Measurements from ENCODE around the gene IL9.

DNA sequence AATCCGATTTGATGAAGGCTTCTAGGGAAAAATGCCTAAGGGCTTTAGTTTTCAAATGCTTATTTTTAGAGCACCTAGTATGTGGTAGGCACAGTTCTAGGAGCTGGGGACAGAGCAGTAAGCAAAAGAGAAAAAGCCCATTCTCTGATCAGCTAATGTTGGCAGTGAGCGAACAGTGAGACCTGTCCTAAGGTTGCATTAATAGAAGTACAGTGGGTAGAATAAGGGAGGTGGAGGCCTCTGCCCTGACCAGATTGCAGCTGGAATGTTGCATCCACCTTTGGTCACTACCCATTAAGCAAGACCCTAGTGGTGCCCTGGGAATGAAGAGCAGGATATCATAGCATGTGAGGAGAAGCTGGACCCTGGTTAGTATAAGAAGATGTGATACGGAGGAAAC, 20.1 kb downstream of the IL9 start:
- no peak for TF ChIP-seq CHD1 (IDR thresholded peaks at IDR 0.05; ENCODE audit: low read depth, low read length)
- no peak for TF ChIP-seq CTCF (conservative IDR thresholded peaks at IDR 0.05; ENCODE audit: low read depth, low read length)
- no peak for TF ChIP-seq NFE2L2 (IDR thresholded peaks at IDR 0.05; ENCODE audit: low read depth, low read length)
- no peak for TF ChIP-seq USF2 (IDR thresholded peaks at IDR 0.05; ENCODE audit: low read depth, low read length)
- no peak for TF ChIP-seq POLR2A (IDR thresholded peaks at IDR 0.05; ENCODE audit: low read depth, low read length)
- TF ChIP-seq RAD21 (IDR thresholded peaks at IDR 0.05; ENCODE audit: low read length), result no peak
- TF ChIP-seq SMC3 (IDR thresholded peaks at IDR 0.05; ENCODE audit: low read depth, low read length), result no peak
- TF ChIP-seq BHLHE40 (IDR thresholded peaks at IDR 0.05; ENCODE audit: low read depth, low read length), result no peak
- no peak for TF ChIP-seq RFX5 (IDR thresholded peaks at IDR 0.05; ENCODE audit: low read depth, low read length)
- no peak for TF ChIP-seq FOS (IDR thresholded peaks at IDR 0.05; ENCODE audit: low read depth, low read length)
- TF ChIP-seq MXI1 (IDR thresholded peaks at IDR 0.05; ENCODE audit: borderline replicate concordance, low read depth, low read length), result no peak
- no peak for TF ChIP-seq ELK1 (IDR thresholded peaks at IDR 0.05; ENCODE audit: borderline replicate concordance, low read depth, low read length)
- no peak for TF ChIP-seq RCOR1 (IDR thresholded peaks at IDR 0.05; ENCODE audit: insufficient replicate concordance, low read length)
- no peak for TF ChIP-seq CEBPB (IDR thresholded peaks at IDR 0.05; ENCODE audit: low read depth, low read length)

Data from IMR-90 (cell line).